DMS153 treated with DMSO at 0.1 percent for 48 hours (cell line): ENCODE measurements around the gene HCFC1R1.

ENCODE experiments used
- DNase-seq: peaks from one replicate; lab custom pipeline; 2025; ENCODE audit not compliant: unreplicated experiment; lab: John Stamatoyannopoulos, UW

HCFC1R1 gene

DNA sequence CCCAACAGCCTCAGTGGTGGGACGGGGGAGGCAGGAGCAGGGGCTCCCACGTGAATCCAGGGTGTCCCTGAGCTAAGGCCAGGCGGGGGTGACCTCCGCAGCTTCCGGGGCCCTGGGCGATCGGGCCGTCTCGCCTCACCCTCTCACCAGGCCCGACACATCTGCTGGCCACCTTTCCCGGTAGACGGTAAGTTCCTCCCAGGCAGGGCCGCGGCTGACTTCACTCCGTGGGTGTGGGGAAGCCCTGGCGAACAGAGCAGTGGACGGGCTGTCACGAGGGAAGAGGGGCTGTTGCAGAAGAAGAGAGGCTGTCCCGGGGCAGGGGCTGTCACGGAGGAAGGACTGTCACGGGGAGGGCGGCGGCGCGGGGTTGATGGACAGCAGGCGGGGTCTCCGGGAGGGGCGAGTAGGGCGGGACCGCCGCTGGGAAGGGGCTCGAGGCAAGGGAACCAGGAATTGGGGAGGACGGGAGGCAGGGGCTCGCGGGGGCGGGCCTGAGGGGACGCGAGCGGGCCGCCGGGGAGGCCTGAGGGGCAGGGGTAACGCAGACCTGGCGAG lies 44.0 kb downstream of the HCFC1R1 start:
- DNase-seq, result no peak

DNA sequence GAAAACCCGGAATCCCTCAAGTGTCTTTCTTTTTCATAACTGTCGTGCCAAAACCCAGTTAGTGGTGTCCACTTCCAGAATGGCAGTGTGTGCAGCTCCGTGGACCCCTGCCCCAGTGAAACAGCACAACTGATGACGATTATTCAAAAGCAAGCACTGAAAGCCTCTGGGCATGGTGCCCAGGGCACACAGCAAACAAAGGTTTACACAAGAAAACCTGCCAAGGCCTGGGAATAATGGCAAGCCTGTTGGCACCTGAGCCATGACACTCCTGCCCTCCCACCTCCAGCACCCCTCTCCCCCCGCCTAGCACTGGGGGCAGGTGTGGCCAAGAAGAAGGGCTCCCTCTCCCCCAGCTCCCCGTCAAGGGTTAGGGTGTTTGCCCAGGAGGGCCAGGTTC lies 46.3 kb downstream of the HCFC1R1 start:
- DNase-seq, result peak; percentile 64

DNA sequence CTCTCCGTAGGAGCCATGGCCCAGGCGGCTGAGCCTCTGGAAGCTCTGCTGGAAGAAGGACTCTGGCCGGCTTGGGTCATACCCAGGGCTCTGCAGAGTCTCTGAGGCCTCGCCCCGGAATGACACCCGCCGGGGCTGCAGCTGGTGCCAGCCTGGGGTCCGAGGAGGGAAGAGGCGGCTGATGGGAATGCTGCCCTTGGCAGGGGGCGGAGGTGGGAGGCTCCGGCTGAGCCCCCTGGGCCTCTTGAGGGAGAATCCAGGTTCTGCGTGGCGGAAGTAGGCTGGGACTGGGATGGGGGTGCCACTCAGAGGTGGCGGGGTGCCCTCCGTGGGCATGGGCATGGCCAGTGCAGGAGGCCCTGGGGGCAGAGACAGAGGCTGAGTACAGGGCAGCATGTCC lies 47.1 kb downstream of the HCFC1R1 start:
- no peak for DNase-seq

DNA sequence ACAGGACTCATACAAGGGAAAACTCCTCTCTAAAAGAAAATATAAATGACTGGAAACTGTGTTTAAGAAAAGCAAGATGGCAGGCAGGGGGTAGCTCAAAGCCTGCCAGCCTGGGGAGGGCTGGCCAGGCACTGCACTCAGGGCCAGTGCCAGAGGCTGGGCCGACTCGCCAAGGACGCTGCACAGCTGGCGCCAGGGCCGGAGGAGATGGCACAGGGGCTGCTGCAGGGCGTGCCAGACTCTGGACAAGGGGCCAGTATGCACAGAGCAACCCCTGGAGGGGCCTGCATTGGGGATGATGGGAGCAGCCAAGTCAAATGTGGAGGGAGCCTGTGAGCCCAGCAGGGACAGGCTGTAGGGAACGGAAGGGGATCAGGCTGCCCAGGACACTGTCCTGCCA lies 47.5 kb downstream of the HCFC1R1 start:
- DNase-seq, result no peak

DNA sequence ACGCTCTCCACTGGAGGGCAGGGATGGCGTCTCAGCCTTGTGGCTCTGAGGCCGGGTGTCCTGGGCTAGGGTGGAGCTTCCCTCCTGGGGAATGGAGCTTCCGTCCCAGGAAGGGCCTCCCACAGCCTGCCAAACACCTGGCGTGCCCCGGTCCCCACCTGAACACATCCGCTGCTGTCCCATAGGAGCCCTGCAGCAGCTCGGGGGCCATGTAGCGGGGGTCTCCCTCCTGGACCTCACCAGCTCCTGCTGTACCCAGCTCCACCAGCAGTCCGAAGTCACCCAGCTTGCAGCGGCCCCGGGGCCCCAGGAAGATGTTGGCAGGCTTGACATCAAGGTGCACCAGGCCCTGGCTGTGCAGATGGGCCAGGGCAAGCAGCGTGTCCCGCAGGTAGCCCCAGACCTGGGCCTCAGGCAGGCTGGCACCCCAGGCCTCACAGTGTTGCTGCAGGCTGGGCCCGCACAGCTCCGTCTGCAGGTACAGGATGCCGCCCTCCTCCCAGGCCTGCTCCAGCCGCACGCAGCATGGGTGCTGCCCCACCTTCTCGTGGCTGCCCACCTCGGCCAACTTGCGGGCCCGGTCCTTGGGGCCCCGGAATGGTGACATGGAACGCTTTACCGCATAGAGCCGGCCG lies 48.5 kb downstream of the HCFC1R1 start:
- no peak for DNase-seq

DNA sequence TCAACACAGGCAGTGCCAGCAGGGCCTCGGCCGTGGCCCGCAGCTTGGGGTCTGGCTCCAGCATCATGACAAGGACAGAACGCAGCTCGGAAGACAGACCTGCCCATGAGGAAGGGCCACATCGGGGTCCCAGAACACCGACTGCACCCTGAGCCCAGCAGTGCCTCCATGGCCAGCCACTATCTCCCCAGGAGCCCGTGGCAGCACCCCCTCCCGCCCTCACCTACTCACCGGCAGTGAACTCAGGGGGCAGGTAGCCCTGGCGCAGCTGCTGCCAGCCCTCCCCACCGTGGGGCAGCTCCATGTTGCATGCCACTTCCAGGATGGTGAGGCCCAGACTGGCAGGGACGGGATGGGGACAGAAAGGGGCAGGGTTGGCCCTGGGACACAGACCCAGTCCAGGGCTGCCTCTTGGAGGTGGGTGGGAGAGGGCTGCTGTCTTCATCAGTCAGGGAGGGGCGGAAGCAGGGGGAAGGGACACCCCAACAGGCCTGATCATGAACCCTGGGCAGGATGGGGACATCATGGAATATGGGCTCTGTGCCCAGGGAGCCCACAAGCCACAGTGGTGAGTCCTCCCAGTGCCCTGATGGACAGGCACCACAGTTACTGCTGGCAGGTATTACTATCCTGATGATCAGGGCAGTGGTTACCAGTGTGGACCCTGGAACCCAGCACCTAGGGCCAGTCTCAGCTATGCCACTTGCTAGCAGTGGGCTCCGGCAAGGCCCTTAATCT lies 49.3 kb downstream of the HCFC1R1 start:
- DNase-seq, result no peak

DNA sequence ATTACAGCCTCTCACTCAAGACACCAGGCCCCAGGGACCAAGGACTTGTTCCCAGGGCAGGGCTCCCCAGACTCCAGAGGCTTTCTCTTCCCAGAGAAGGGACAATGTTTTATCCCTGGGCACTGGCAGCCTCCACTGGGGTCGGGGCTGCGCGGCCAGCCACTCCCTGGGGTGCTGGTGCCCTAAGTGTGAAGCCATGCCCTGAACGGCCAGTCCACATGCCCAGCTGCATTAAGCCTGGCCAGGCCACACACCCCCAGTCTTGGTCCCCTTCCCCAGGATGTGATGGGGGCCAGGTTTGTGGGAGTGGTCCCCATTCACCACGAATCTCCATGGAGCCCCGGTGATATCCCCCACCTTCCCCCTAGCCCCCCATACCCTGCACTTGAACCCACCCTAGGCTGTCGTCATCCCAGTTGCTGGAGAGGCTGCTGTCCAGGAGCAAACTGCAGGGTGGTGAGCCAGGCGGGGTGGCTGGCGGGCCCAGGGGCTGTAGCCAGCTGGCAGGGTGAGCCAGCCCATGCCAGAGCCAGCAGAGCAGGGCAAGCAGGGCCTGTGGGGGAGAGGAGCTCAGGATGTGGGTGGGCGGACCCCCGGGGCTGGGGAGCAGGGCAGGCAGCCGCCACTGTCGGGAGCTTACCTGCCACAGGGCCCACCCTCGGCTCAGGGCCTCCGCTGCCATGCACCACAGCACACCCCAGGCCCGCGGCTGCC lies 50.0 kb downstream of the HCFC1R1 start:
- DNase-seq, result no peak

DNA sequence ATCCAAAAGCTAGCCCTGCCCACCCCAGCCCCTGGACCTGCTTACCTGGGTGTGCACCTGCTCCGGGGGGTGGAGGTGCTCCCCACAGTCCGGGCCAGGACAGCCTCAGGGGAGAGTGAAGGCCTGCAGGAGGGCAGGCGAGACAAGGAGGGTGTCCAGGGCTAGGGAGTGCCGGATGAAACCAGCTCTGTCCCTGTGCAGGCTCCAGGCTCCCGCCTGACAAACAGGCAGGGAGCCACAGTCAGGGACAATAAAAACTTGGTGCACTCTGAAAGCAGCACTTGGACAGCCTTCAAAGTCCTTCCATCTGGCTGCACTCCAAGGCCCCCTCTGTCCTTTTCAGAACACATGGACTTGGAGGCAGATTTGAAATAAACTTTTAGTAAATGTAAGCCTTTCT lies 50.6 kb downstream of the HCFC1R1 start:
- no peak for DNase-seq
